GM23248 (cell line): ENCODE data around the gene MACROD2.

Source experiments
- EZH2 ChIP-seq: fragments of 200-600 bp; sonication (generic); IDR thresholded peaks from 2 replicates; pipeline ENCODE4 v1.6.1; 2018; ENCODE audit warnings: antibody characterized with exemption, mild to moderate bottlenecking; ENCODE audit not compliant: insufficient read depth, poor library complexity, severe bottlenecking
- EZH2phosphoT487 ChIP-seq: fragments of 200-600 bp; sonication (generic); IDR thresholded peaks from 2 replicates; pipeline ENCODE4 v1.6.1; 2018; ENCODE audit warnings: antibody characterized with exemption, moderate library complexity, mild to moderate bottlenecking, low read depth; ENCODE audit not compliant: insufficient read depth

DNA sequence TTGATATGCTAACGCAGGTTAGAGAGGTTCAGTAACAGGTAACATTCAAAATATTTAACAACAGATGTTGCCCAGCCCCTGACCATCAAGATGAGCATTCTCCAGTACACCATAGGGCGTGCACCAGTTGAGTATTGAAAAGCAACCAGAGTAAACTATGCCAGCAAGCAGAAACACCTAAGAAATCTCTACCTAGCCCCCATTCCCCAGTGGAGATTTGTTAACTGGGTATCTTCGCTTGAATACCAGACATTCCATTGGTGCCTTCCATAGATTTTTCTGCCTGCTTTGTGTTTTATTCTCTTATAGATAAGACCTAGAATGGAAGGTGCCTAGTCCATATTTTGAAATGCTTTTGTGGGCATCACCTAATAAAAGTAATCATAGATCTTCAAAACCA, 1954.1 kb downstream of the MACROD2 start:
- TF ChIP-seq EZH2 (no peak), EZH2phosphoT487 (no peak)
